Transverse colon (tissue), 4 donors: Measurements from ENCODE around the gene MCC.

Source experiments
- EP300 ChIP-seq: sonication (generic); formaldehyde crosslinking; IDR thresholded peaks from one replicate; pipeline ENCODE4 v1.6.1; 2017; ENCODE audit warnings: antibody characterized with exemption, low read depth
- POLR2A ChIP-seq: fragments of 450-650 bp; IDR thresholded peaks from one replicate; pipeline ENCODE4 v1.6.1; 2016; ENCODE audit warnings: antibody characterized with exemption, mild to moderate bottlenecking, moderate library complexity
- POLR2AphosphoS5 ChIP-seq, 3 donors: sonication (generic); formaldehyde crosslinking; IDR thresholded peaks; one replicate each; pipeline ENCODE4 v1.6.1; 2016; ENCODE audit warnings: antibody characterized with exemption in 3 of 3
- TF ChIP-seq, protein P1 (sequence below), 5 experiments: fragments of 200-600 bp in 3 of 5; fragments of 450-650 bp in 2 of 5; sonication (generic) in 3 of 5; IDR thresholded peaks; 1 replicate in 2 of 5; 2 replicates in 3 of 5; pipeline ENCODE4 v1.5.1; 2016 to 2017; ENCODE audit warnings: antibody characterized with exemption in 5 of 5, inconsistent platforms in 3 of 5, mild to moderate bottlenecking in 2 of 5, moderate library complexity in 1 of 5

- TF ChIP-seq, protein P1, sequence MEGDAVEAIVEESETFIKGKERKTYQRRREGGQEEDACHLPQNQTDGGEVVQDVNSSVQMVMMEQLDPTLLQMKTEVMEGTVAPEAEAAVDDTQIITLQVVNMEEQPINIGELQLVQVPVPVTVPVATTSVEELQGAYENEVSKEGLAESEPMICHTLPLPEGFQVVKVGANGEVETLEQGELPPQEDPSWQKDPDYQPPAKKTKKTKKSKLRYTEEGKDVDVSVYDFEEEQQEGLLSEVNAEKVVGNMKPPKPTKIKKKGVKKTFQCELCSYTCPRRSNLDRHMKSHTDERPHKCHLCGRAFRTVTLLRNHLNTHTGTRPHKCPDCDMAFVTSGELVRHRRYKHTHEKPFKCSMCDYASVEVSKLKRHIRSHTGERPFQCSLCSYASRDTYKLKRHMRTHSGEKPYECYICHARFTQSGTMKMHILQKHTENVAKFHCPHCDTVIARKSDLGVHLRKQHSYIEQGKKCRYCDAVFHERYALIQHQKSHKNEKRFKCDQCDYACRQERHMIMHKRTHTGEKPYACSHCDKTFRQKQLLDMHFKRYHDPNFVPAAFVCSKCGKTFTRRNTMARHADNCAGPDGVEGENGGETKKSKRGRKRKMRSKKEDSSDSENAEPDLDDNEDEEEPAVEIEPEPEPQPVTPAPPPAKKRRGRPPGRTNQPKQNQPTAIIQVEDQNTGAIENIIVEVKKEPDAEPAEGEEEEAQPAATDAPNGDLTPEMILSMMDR (IDR thresholded peaks at IDR 0.05) = no peak
- TF ChIP-seq POLR2A = no peak
- TF ChIP-seq EP300 = no peak
- no peak for TF ChIP-seq POLR2AphosphoS5 (IDR thresholded peaks at IDR 0.05)
These were observed 433.4 kb downstream of the MCC start for GRCh38 chr5:113054899-113055298.
